IMR-90 (cell line): Measurements from ENCODE around the gene CLEC20A. TPM values are rescaled to one million over a fixed set of nuclear protein-coding genes. Genes with fewer than 3 reads are reported as not detected.
A peak's percentile ranks its signal among the peaks of the same experiment; 100 is the strongest.

Experiments used
- ATAC-seq: fragments of 200-7000 bp; cut with Tn5 transposase; 2 replicates; pipeline ENCODE4 v1.9.1; 2020; ENCODE audit warnings: low read depth, mild to moderate bottlenecking, moderate library complexity
- BruUV-seq: library from RNA; stranded (reverse); fragments of 400-500 nt; replicated peaks from 2 replicates; lab custom pipeline; 2021; lab: Mats Ljungman, UMichigan
- CTCF ChIA-PET: fragments of 300-600 bp; formaldehyde crosslinking; extraction: SDS; loops from one replicate; lab custom pipeline; 2021; ENCODE audit warnings: antibody characterized with exemption; lab: Yijun Ruan, JAX
- POLR2A ChIA-PET: fragments of 300-600 bp; sonication (Branson Sonifier 250); formaldehyde crosslinking; loops from one replicate; lab custom pipeline; 2022; ENCODE audit warnings: antibody characterized with exemption; ENCODE audit not compliant: unreplicated experiment; lab: Charles Lee
- DNase-seq: peaks from one replicate; pipeline ENCODE4 v3.0.0; 2013
- H2AFZ ChIP-seq: replicated peaks from 2 replicates; pipeline ENCODE3; 2013; ENCODE audit warnings: low read length, mild to moderate bottlenecking; ENCODE audit not compliant: poor library complexity
- H2AK5ac ChIP-seq: 2 replicates; pipeline ENCODE4 v1.6.1; 2013; ENCODE audit warnings: low read depth, low read length, inconsistent platforms
- H2AK9ac ChIP-seq: replicated peaks from 2 replicates; pipeline ENCODE3; 2013; ENCODE audit warnings: mild to moderate bottlenecking, low read depth, low read length, moderate library complexity; ENCODE audit not compliant: poor library complexity
- H2BK120ac ChIP-seq: 2 replicates; pipeline ENCODE4 v1.6.1; 2013; ENCODE audit warnings: low read depth, low read length, inconsistent platforms
- H2BK15ac ChIP-seq: 3 replicates; pipeline ENCODE4 v1.6.1; 2013; ENCODE audit warnings: low read depth, low read length, inconsistent platforms
- H2BK20ac ChIP-seq: 2 replicates; pipeline ENCODE4 v1.6.1; 2013; ENCODE audit warnings: low read depth, mild to moderate bottlenecking, inconsistent platforms, low read length, moderate library complexity
- H2BK5ac ChIP-seq: 2 replicates; pipeline ENCODE4 v1.6.1; 2013; ENCODE audit warnings: mild to moderate bottlenecking, low read depth, low read length, inconsistent platforms; ENCODE audit not compliant: poor library complexity, severe bottlenecking
- H3K14ac ChIP-seq: replicated peaks from 2 replicates; pipeline ENCODE4 v1.6.1; 2013; ENCODE audit warnings: low read depth, low read length, inconsistent platforms
- H3K18ac ChIP-seq: 2 replicates; pipeline ENCODE4 v1.6.1; 2013; ENCODE audit warnings: low read depth, low read length, control low read depth
- H3K23ac ChIP-seq: 2 replicates; pipeline ENCODE4 v1.6.1; 2013; ENCODE audit warnings: low read depth, low read length, inconsistent platforms
- H3K27ac ChIP-seq: 2 replicates; pipeline ENCODE4 v1.5.1; 2013; ENCODE audit warnings: mild to moderate bottlenecking, control low read depth, low read length; ENCODE audit not compliant: insufficient read depth
- H3K27me3 ChIP-seq: 2 replicates; pipeline ENCODE4 v1.6.1; 2013; ENCODE audit warnings: low read length; ENCODE audit not compliant: control insufficient read depth, insufficient read depth
- H3K36me3 ChIP-seq: 2 replicates; pipeline ENCODE4 v1.6.1; 2013; ENCODE audit warnings: low read length, mixed read lengths; ENCODE audit not compliant: control insufficient read depth, insufficient read depth
- H3K4ac ChIP-seq: 2 replicates; pipeline ENCODE4 v1.6.1; 2013; ENCODE audit warnings: low read depth, low read length, inconsistent platforms
- H3K4me1 ChIP-seq: 2 replicates; pipeline ENCODE4 v1.6.1; 2013; ENCODE audit warnings: low read length, mixed read lengths; ENCODE audit not compliant: control insufficient read depth, insufficient read depth
- H3K4me2 ChIP-seq: 2 replicates; pipeline ENCODE4 v1.6.1; 2013; ENCODE audit warnings: low read depth, mild to moderate bottlenecking, control low read depth, low read length, moderate library complexity
- H3K4me3 ChIP-seq: 2 replicates; pipeline ENCODE4 v1.5.1; 2013; ENCODE audit warnings: low read depth, mild to moderate bottlenecking, control low read depth, low read length, moderate library complexity; ENCODE audit not compliant: insufficient read depth
- H3K56ac ChIP-seq: 2 replicates; pipeline ENCODE4 v1.6.1; 2013; ENCODE audit warnings: low read length, inconsistent platforms; ENCODE audit not compliant: insufficient read depth; ENCODE audit errors: extremely low read depth
- H3K79me1 ChIP-seq, 2 experiments: 2 replicates each; pipeline ENCODE4 v1.6.1; 2013; ENCODE audit warnings: low read length in 2 of 2, inconsistent platforms in 1 of 2, low read depth in 1 of 2
- H3K9ac ChIP-seq: 2 replicates; pipeline ENCODE4 v1.6.1; 2013; ENCODE audit warnings: low read depth, low read length, control low read depth
- H3K9me1 ChIP-seq: 2 replicates; pipeline ENCODE4 v1.6.1; 2013; ENCODE audit warnings: low read length, inconsistent platforms; ENCODE audit not compliant: insufficient read depth
- H3K9me3 ChIP-seq: 2 replicates; pipeline ENCODE4 v1.6.1; 2013; ENCODE audit warnings: low read length; ENCODE audit not compliant: control insufficient read depth, insufficient read depth
- H4K20me1 ChIP-seq: 2 replicates; pipeline ENCODE4 v1.6.1; 2013; ENCODE audit warnings: low read length, inconsistent platforms; ENCODE audit not compliant: insufficient read depth
- H4K5ac ChIP-seq: 2 replicates; pipeline ENCODE4 v1.6.1; 2013; ENCODE audit warnings: mild to moderate bottlenecking, low read depth, low read length, control low read depth
- H4K8ac ChIP-seq, 2 experiments: 2 replicates each; pipeline ENCODE4 v1.6.1; 2013; ENCODE audit warnings: low read depth in 2 of 2, low read length in 2 of 2, control low read depth in 1 of 2, inconsistent platforms in 1 of 2
- H4K91ac ChIP-seq: 2 replicates; pipeline ENCODE4 v1.6.1; 2013; ENCODE audit warnings: low read depth, low read length, inconsistent platforms; ENCODE audit not compliant: insufficient read depth
- BHLHE40 ChIP-seq: fragments of 150-350 bp; IDR thresholded peaks from 2 replicates; pipeline ENCODE4 v1.6.1; 2016; ENCODE audit warnings: mild to moderate bottlenecking, low read depth, low read length
- CEBPB ChIP-seq: IDR thresholded peaks from 2 replicates; pipeline ENCODE4 v1.6.1; 2012; ENCODE audit warnings: low read depth, low read length, improper control_type of control experiment
- CHD1 ChIP-seq: IDR thresholded peaks from 2 replicates; pipeline ENCODE4 v1.6.1; 2012; ENCODE audit warnings: low read depth, low read length, improper control_type of control experiment
- FOS ChIP-seq: fragments of 150-350 bp; IDR thresholded peaks from 2 replicates; pipeline ENCODE4 v1.6.1; 2016; ENCODE audit warnings: low read depth, low read length
- MAFK ChIP-seq: IDR thresholded peaks from 2 replicates; pipeline ENCODE4 v1.6.1; 2012; ENCODE audit warnings: low read depth, low read length, improper control_type of control experiment
- MAZ ChIP-seq: IDR thresholded peaks from 2 replicates; pipeline ENCODE4 v1.6.1; 2012; ENCODE audit warnings: low read depth, mild to moderate bottlenecking, low read length, improper control_type of control experiment, moderate library complexity, borderline replicate concordance
- MXI1 ChIP-seq: IDR thresholded peaks from 2 replicates; pipeline ENCODE4 v1.6.1; 2012; ENCODE audit warnings: low read depth, mild to moderate bottlenecking, low read length, moderate library complexity, borderline replicate concordance
- NFE2L2 ChIP-seq: fragments of 150-350 bp; IDR thresholded peaks from 2 replicates; pipeline ENCODE4 v1.6.1; 2016; ENCODE audit warnings: low read depth, mild to moderate bottlenecking, low read length
- POLR2A ChIP-seq: IDR thresholded peaks from 2 replicates; pipeline ENCODE4 v1.6.1; 2012; ENCODE audit warnings: mild to moderate bottlenecking, low read depth, low read length
- RAD21 ChIP-seq: IDR thresholded peaks from 2 replicates; pipeline ENCODE4 v1.6.1; 2012; ENCODE audit warnings: low read length, improper control_type of control experiment
- RCOR1 ChIP-seq: IDR thresholded peaks from 2 replicates; pipeline ENCODE4 v1.6.1; 2012; ENCODE audit warnings: mild to moderate bottlenecking, low read length, improper control_type of control experiment; ENCODE audit not compliant: insufficient replicate concordance
- RFX5 ChIP-seq: IDR thresholded peaks from 2 replicates; pipeline ENCODE4 v1.8.0; 2012; ENCODE audit warnings: low read depth, mild to moderate bottlenecking, low read length, moderate library complexity
- SMC3 ChIP-seq: fragments of 150-350 bp; IDR thresholded peaks from 2 replicates; pipeline ENCODE4 v1.6.1; 2016; ENCODE audit warnings: low read depth, mild to moderate bottlenecking, antibody characterized with exemption, low read length, moderate library complexity
- WGBS, 2 experiments: methylation state at CpG; one replicate each; pipeline versions ENCODE4 v1.1.5 to v1.1.7; 2013; ENCODE audit warnings: missing lambda C conversion rate in 2 of 2; ENCODE audit not compliant: insufficient read length in 1 of 2; ENCODE audit errors: extremely low coverage in 2 of 2; 5-methylcytosine and 5-hydroxymethylcytosine counted together
- dilution Hi-C: fragments of 300-500 bp; cut with HindIII; formaldehyde crosslinking; loops from one replicate; pipeline ENCODE4 v1.14.3; 2018; ENCODE audit warnings: low sequenced_read_pairs; ENCODE audit not compliant: unreplicated experiment
- in situ Hi-C: fragments of 300-500 bp; cut with MboI; formaldehyde crosslinking; loops from 3 replicates; pipeline ENCODE4 v1.14.3; 2019; ENCODE audit warnings: low sequenced_read_pairs, inconsistent platforms, mixed read lengths
- intact Hi-C: fragments of 100-400 bp; cut with micrococcal nuclease; formaldehyde crosslinking; loops from 2 replicates; pipeline ENCODE4 v1.10.0; 2022
- polyA plus RNA-seq, 3 experiments: library from polyadenylated mRNA; depleted of rRNA; stranded (reverse); fragments of >200 nt; gene quantifications; 2 replicates each; pipeline ENCODE4 v1.2.3, GENCODE V29; 2012; ENCODE audit warnings: low replicate concordance in 1 of 3
- total RNA-seq: library from RNA; depleted of rRNA; stranded (reverse); fragments of >200 nt; gene quantifications from 2 replicates; pipeline ENCODE4 v1.2.3, GENCODE V29; 2012
- TF ChIP-seq, protein P1 (sequence below): fragments of 150-350 bp; IDR thresholded peaks from 2 replicates; pipeline ENCODE4 v1.6.1; 2017; ENCODE audit warnings: mild to moderate bottlenecking, antibody characterized with exemption, low read length, low read depth
- TF ChIP-seq, protein P2 (sequence below): fragments of 150-350 bp; IDR thresholded peaks from 2 replicates; pipeline ENCODE4 v1.6.1; 2016; ENCODE audit warnings: low read depth, mild to moderate bottlenecking, low read length, moderate library complexity, borderline replicate concordance
- TF ChIP-seq, protein P3 (sequence below): conservative IDR thresholded peaks from 2 replicates; pipeline ENCODE4 v1.5.1; 2012; ENCODE audit warnings: mild to moderate bottlenecking, low read depth, low read length, improper control_type of control experiment

CLEC20A gene
- total and polyA plus RNA-seq, 2 of the 4 experiments (the other 2 are of a cell fraction) = not detected

DNA sequence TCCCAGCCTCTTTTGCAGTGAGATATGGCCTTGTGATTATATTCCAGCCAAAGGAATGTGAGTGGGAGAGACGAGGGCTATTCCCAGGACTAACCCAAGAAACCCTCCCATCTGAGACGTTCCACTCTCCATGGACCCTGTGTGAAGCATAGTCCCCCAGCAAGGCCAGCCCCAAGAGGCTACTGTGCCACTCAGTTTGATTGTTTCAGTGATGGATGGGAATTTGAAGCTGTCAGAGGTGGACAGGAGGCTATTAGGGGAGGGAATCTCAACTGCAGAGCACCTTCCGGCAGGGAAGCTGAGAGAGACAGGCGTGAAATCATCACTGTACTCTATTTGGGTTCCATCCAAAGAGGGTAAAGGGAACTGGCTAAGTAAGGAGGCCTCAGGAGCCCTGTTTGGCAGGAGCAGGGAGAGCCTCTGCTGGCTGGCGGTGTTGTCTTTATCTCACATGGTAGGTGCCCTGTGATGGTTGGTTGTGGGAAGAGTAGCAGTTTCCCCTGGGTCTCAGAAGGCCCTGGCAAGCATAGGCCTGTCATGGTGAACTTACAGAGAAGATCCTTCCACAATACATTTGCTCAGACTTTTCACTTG lies 12.7 kb upstream of the CLEC20A start:
- dilution Hi-C loops = no loop called here
- H2AK9ac ChIP-seq = no peak overlapping the region
- H3K4me2 ChIP-seq = no peak overlapping the region
- H3K18ac ChIP-seq = no peak overlapping the region
- no peak overlapping the region for H3K23ac ChIP-seq
- intact Hi-C loops = loop anchor here (10.0 kb wide), 1 partner anchor 485 kb away; no protein-coding TSS in a partner anchor
- POLR2A ChIA-PET = no interaction called here
- no peaks in the 10 kb centered on the region for H3K9me3 ChIP-seq
- in situ Hi-C loops = loop anchor here (10.0 kb wide), 1 partner anchor 205 kb away; no protein-coding TSS in a partner anchor
- H3K4me1 ChIP-seq = no peaks in the 10 kb centered on the region; the same call in 1 of the 2 replicates
- H2BK120ac ChIP-seq = no peak overlapping the region
- H2BK5ac ChIP-seq = no peak overlapping the region
- H3K27ac ChIP-seq = no peak overlapping the region
- no peak overlapping the region for H2BK20ac ChIP-seq
- H2AK5ac ChIP-seq = 0 out of 2 replicates have a peak overlapping the region, but pooled peaks have one; percentile 24
- no peaks in the 10 kb centered on the region for H3K79me1 ChIP-seq
- DNase-seq = no peak
- no peak overlapping the region for H4K8ac ChIP-seq
- H3K36me3 ChIP-seq = no peaks in the 10 kb centered on the region
- no peak overlapping the region for H3K9ac ChIP-seq
- H2BK15ac ChIP-seq = no peak overlapping the region
- no peak for ATAC-seq
- BruUV-seq = no TSS peak
- no peak overlapping the region for H4K91ac ChIP-seq
- H3K27me3 ChIP-seq = no peaks in the 10 kb centered on the region
- H4K20me1 ChIP-seq = no peaks in the 10 kb centered on the region
- no peaks in the 10 kb centered on the region; the same call in 1 of the 2 replicates for H3K9me1 ChIP-seq
- no peak overlapping the region for H3K4ac ChIP-seq
- CTCF ChIA-PET = no interaction called here
- H3K56ac ChIP-seq = no peak overlapping the region
- 75% methylated on average over 1 of the region's 5 CpGs; no CpG with 5 or more reads in 1 of the 2 experiments for WGBS, 2 experiments
- TF ChIP-seq, protein P1, sequence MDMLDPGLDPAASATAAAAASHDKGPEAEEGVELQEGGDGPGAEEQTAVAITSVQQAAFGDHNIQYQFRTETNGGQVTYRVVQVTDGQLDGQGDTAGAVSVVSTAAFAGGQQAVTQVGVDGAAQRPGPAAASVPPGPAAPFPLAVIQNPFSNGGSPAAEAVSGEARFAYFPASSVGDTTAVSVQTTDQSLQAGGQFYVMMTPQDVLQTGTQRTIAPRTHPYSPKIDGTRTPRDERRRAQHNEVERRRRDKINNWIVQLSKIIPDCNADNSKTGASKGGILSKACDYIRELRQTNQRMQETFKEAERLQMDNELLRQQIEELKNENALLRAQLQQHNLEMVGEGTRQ = no peak
- TF ChIP-seq MXI1 (no peak), NFE2L2 (no peak), POLR2A (no peak), CEBPB (no peak), FOS (no peak), RAD21 (no peak), MAZ (no peak), RCOR1 (no peak), RFX5 (no peak), BHLHE40 (no peak), MAFK (no peak), SMC3 (no peak), CHD1 (no peak)
- TF ChIP-seq, protein P2, sequence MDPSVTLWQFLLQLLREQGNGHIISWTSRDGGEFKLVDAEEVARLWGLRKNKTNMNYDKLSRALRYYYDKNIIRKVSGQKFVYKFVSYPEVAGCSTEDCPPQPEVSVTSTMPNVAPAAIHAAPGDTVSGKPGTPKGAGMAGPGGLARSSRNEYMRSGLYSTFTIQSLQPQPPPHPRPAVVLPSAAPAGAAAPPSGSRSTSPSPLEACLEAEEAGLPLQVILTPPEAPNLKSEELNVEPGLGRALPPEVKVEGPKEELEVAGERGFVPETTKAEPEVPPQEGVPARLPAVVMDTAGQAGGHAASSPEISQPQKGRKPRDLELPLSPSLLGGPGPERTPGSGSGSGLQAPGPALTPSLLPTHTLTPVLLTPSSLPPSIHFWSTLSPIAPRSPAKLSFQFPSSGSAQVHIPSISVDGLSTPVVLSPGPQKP = no peak
- TF ChIP-seq, protein P3, sequence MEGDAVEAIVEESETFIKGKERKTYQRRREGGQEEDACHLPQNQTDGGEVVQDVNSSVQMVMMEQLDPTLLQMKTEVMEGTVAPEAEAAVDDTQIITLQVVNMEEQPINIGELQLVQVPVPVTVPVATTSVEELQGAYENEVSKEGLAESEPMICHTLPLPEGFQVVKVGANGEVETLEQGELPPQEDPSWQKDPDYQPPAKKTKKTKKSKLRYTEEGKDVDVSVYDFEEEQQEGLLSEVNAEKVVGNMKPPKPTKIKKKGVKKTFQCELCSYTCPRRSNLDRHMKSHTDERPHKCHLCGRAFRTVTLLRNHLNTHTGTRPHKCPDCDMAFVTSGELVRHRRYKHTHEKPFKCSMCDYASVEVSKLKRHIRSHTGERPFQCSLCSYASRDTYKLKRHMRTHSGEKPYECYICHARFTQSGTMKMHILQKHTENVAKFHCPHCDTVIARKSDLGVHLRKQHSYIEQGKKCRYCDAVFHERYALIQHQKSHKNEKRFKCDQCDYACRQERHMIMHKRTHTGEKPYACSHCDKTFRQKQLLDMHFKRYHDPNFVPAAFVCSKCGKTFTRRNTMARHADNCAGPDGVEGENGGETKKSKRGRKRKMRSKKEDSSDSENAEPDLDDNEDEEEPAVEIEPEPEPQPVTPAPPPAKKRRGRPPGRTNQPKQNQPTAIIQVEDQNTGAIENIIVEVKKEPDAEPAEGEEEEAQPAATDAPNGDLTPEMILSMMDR = no peak
- no peak overlapping the region for H4K5ac ChIP-seq
- no peak overlapping the region for H3K14ac ChIP-seq
- no peak overlapping the region for H3K4me3 ChIP-seq
- no peak overlapping the region for H2AFZ ChIP-seq
